GM23338 (cell line): ENCODE data around the gene SLC22A5. TPM values are rescaled to one million over a fixed set of nuclear protein-coding genes. Genes with fewer than 3 reads are reported as not detected.

Source experiments
- ATAC-seq: fragments of 200-7000 bp; cut with Tn5 transposase; 3 replicates; pipeline ENCODE4 v1.9.1; 2020
- DNase-seq: peaks from one replicate; pipeline ENCODE4 v3.0.0-alpha.2; 2015; ENCODE audit warnings: low spot score
- H2AFZ ChIP-seq: fragments of 200-600 bp; sonication (generic); 2 replicates; pipeline ENCODE4 v1.8.0; 2016; ENCODE audit warnings: antibody characterized with exemption, mild to moderate bottlenecking, moderate library complexity
- H3F3A ChIP-seq: fragments of 200-600 bp; sonication (generic); replicated peaks from 2 replicates; pipeline ENCODE4 v1.8.0; 2017; ENCODE audit warnings: antibody characterized with exemption, mixed run types, low read depth
- H3K27ac ChIP-seq: fragments of 200-600 bp; sonication (generic); 2 replicates; pipeline ENCODE4 v1.6.1; 2016; ENCODE audit warnings: low read depth
- H3K27me3 ChIP-seq: fragments of 200-600 bp; sonication (generic); 2 replicates; pipeline ENCODE4 v1.8.0; 2016; ENCODE audit warnings: mild to moderate bottlenecking, mixed run types, moderate library complexity; ENCODE audit not compliant: insufficient read depth
- H3K36me3 ChIP-seq: fragments of 200-600 bp; sonication (generic); 2 replicates; pipeline ENCODE4 v1.8.0; 2016; ENCODE audit warnings: mild to moderate bottlenecking; ENCODE audit not compliant: insufficient read depth
- H3K4me1 ChIP-seq: fragments of 200-600 bp; sonication (generic); 2 replicates; pipeline ENCODE4 v1.8.0; 2016; ENCODE audit warnings: mild to moderate bottlenecking, moderate library complexity; ENCODE audit not compliant: insufficient read depth
- H3K4me2 ChIP-seq: fragments of 200-600 bp; sonication (generic); 2 replicates; pipeline ENCODE4 v1.7.1; 2017; ENCODE audit warnings: mixed run types
- H3K4me3 ChIP-seq: fragments of 200-600 bp; sonication (generic); 2 replicates; pipeline ENCODE4 v1.6.1; 2016; ENCODE audit warnings: mixed run types
- H3K79me2 ChIP-seq: fragments of 200-600 bp; sonication (generic); replicated peaks from 2 replicates; pipeline ENCODE4 v1.8.0; 2017; ENCODE audit warnings: mild to moderate bottlenecking; ENCODE audit not compliant: insufficient read depth
- H3K9me2 ChIP-seq: fragments of 200-600 bp; sonication (generic); 2 replicates; pipeline ENCODE4 v1.8.0; 2017; ENCODE audit not compliant: insufficient read depth
- H4K20me1 ChIP-seq: fragments of 200-600 bp; sonication (generic); replicated peaks from 2 replicates; pipeline ENCODE4 v1.8.0; 2017; ENCODE audit warnings: mild to moderate bottlenecking; ENCODE audit not compliant: insufficient read depth
- H3K27ac Mint-ChIP-seq: 2 replicates; pipeline ENCODE4 v1.8.0; 2020; ENCODE audit warnings: inconsistent platforms, mild to moderate bottlenecking, moderate library complexity, mixed read lengths
- H3K27me3 Mint-ChIP-seq: 3 replicates; pipeline ENCODE4 v1.8.0; 2022; ENCODE audit warnings: low read depth, mild to moderate bottlenecking, moderate library complexity, mixed read lengths, inconsistent platforms; ENCODE audit not compliant: insufficient read depth, poor library complexity
- H3K36me3 Mint-ChIP-seq: 3 replicates; pipeline ENCODE4 v1.8.0; 2021; ENCODE audit warnings: low read depth, mild to moderate bottlenecking, inconsistent platforms, moderate library complexity, mixed read lengths
- H3K4me1 Mint-ChIP-seq: 3 replicates; pipeline ENCODE4 v1.8.0; 2020; ENCODE audit warnings: mild to moderate bottlenecking, inconsistent platforms, mixed read lengths
- H3K4me3 Mint-ChIP-seq: 3 replicates; pipeline ENCODE4 v1.8.0; 2021; ENCODE audit warnings: moderate library complexity, mild to moderate bottlenecking, inconsistent platforms, mixed read lengths
- H3K9me3 Mint-ChIP-seq: 3 replicates; pipeline ENCODE4 v1.8.0; 2020; ENCODE audit warnings: moderate library complexity, mild to moderate bottlenecking, inconsistent platforms, mixed read lengths
- CREB1 ChIP-seq: fragments of 250-450 bp; sonication (Bioruptor Pico); IDR thresholded peaks from 2 replicates; pipeline ENCODE4 v1.5.0; 2020; ENCODE audit warnings: low read depth, mild to moderate bottlenecking, moderate library complexity
- EZH2 ChIP-seq: fragments of 200-600 bp; sonication (generic); IDR thresholded peaks from one replicate; pipeline ENCODE4 v1.8.0; 2017; ENCODE audit warnings: antibody characterized with exemption, mild to moderate bottlenecking, low read depth; ENCODE audit not compliant: unreplicated experiment
- EZH2phosphoT487 ChIP-seq: fragments of 200-600 bp; sonication (generic); IDR thresholded peaks from one replicate; pipeline ENCODE4 v1.8.1; 2018; ENCODE audit warnings: antibody characterized with exemption; ENCODE audit not compliant: unreplicated experiment
- NANOG ChIP-seq: IDR thresholded peaks from 2 replicates; pipeline ENCODE4 v1.6.1; 2016; ENCODE audit warnings: antibody characterized with exemption, borderline replicate concordance
- POLR2AphosphoS5 ChIP-seq: IDR thresholded peaks from 2 replicates; pipeline ENCODE4 v1.6.1; 2016; ENCODE audit warnings: antibody characterized with exemption, low read depth
- REST ChIP-seq: IDR thresholded peaks from one replicate; pipeline ENCODE4 v1.6.1; 2018; ENCODE audit warnings: antibody characterized with exemption; ENCODE audit not compliant: unreplicated experiment
- STAT1 ChIP-seq: IDR thresholded peaks from one replicate; pipeline ENCODE4 v1.6.1; 2016; ENCODE audit warnings: antibody characterized with exemption; ENCODE audit not compliant: unreplicated experiment
- ZNF114 ChIP-seq: fragments of 250-450 bp; sonication (Bioruptor Pico); IDR thresholded peaks from 2 replicates; pipeline ENCODE4 v1.5.0; 2020; ENCODE audit warnings: mild to moderate bottlenecking, moderate library complexity
- polyA plus RNA-seq: library from polyadenylated mRNA; unstranded; fragments of >200 nt; fragmentation: Nextera tagmentation; extraction: Ambion mirVana; gene quantifications from 2 replicates; pipeline ENCODE4 v1.2.1, GENCODE V29; 2016
- total RNA-seq: library from RNA; depleted of rRNA; stranded (reverse); fragments of >200 nt; shearing (Covaris generic); gene quantifications from 2 replicates; pipeline ENCODE4 v1.2.3, GENCODE V29; 2014
- TF ChIP-seq, protein P1 (sequence below), 2 experiments: fragments of 200-600 bp in 1 of 2; sonication (generic) in 1 of 2; conservative IDR thresholded peaks; 2 replicates each; pipeline versions ENCODE4 v1.5.1 to v1.6.1; 2016 to 2017; ENCODE audit warnings: antibody characterized with exemption in 2 of 2, low read depth in 2 of 2, mild to moderate bottlenecking in 2 of 2, moderate library complexity in 1 of 2
- TF ChIP-seq, protein P2 (sequence below): IDR thresholded peaks from 2 replicates; pipeline ENCODE4 v1.6.1; 2016; ENCODE audit warnings: antibody characterized with exemption

Gene SLC22A5
- total and polyA plus RNA-seq, 2 experiments from 2014 or later, result 1.9 to 2.4 TPM

DNA sequence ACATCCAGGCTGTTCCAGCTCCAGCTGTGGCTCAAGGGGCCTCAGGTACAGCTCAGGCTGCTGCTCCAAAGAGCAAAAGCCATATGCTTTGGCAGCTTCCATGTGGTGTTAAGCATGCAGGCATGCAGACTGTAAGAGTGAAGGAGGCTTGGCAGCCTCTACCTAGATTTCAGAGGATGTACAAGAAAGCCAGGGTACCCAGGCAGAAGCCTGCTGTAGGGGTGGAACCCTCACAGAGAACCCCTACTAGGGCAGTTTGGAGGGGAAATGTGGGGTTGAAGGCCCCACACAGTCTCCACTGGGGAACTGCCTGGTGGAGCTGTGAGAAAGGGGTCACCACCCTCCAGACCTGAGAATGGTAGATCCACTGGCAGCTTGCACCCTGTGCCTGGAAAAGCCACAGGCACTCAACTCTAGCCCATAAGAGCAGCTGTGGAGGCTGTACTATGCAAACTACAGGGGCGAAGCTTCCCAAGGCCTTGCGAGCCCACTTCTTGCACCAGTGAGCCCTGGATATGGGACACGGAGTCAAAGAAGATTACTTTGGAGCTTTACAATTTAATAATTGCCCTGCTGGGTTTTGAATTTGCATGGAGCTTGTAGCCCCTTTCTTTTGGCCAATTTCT, 14.3 kb upstream of the SLC22A5 start (continued):
- TF ChIP-seq, protein P1, sequence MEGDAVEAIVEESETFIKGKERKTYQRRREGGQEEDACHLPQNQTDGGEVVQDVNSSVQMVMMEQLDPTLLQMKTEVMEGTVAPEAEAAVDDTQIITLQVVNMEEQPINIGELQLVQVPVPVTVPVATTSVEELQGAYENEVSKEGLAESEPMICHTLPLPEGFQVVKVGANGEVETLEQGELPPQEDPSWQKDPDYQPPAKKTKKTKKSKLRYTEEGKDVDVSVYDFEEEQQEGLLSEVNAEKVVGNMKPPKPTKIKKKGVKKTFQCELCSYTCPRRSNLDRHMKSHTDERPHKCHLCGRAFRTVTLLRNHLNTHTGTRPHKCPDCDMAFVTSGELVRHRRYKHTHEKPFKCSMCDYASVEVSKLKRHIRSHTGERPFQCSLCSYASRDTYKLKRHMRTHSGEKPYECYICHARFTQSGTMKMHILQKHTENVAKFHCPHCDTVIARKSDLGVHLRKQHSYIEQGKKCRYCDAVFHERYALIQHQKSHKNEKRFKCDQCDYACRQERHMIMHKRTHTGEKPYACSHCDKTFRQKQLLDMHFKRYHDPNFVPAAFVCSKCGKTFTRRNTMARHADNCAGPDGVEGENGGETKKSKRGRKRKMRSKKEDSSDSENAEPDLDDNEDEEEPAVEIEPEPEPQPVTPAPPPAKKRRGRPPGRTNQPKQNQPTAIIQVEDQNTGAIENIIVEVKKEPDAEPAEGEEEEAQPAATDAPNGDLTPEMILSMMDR (conservative IDR thresholded peaks at IDR 0.05; ENCODE audit: low read depth in 2 of 2), result no peak
- TF ChIP-seq EZH2, result no peak

DNA sequence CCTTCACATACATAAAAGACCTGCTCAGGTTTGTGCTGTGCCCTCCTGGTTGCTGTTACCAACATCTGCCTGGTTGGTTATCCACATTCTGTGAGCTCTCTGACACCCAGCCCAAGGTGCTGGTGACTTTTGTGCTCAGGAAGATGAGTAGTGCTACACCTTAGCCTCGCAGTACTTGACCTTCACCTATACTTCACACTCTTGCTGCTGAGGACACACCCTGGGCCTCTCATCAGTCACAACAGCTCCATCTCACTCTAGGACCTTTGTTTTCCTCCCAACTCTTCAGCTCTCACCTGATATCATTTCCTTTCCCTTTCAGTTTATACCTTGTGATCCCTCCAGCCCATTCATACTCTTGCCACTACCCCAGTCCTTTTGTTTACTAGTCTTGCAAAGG, 10.7 kb upstream of the SLC22A5 start:
- H3K36me3 Mint-ChIP-seq, result no peaks in the 10 kb centered on the region
- ATAC-seq, result no peak
- H3K27ac Mint-ChIP-seq, result no peak overlapping the region

More for the DNA sequence above, 10.7 kb upstream of the SLC22A5 start:
- Histone ChIP-seq H4K20me1 (no peaks in the 10 kb centered on the region), H3F3A (no peaks in the 10 kb centered on the region), H3K79me2 (no peaks in the 10 kb centered on the region), H3K4me1 (peaks cover 12% of the 10 kb centered on the region), H2AFZ (no peak overlapping the region), H3K4me3 (no peak overlapping the region), H3K36me3 (no peaks in the 10 kb centered on the region), H3K27me3 (no peaks in the 10 kb centered on the region), H3K4me2 (no peak overlapping the region), H3K27ac (no peak overlapping the region), H3K9me2 (0 out of 2 replicates have a peak, but pooled peaks cover 10% of the 10 kb centered on the region)
- no peak for DNase-seq
- H3K4me1 Mint-ChIP-seq, result peaks cover 9% of the 10 kb centered on the region
- 0 out of 3 replicates have a peak, but pooled peaks cover 3% of the 10 kb centered on the region for H3K9me3 Mint-ChIP-seq
- H3K4me3 Mint-ChIP-seq, result no peak overlapping the region
- peaks cover 2% of the 10 kb centered on the region for H3K27me3 Mint-ChIP-seq
- no peak for TF ChIP-seq POLR2AphosphoS5
- no peak for TF ChIP-seq REST
- TF ChIP-seq, protein P1 (conservative IDR thresholded peaks at IDR 0.05; ENCODE audit: low read depth in 2 of 2), result no peak
- TF ChIP-seq, protein P2, sequence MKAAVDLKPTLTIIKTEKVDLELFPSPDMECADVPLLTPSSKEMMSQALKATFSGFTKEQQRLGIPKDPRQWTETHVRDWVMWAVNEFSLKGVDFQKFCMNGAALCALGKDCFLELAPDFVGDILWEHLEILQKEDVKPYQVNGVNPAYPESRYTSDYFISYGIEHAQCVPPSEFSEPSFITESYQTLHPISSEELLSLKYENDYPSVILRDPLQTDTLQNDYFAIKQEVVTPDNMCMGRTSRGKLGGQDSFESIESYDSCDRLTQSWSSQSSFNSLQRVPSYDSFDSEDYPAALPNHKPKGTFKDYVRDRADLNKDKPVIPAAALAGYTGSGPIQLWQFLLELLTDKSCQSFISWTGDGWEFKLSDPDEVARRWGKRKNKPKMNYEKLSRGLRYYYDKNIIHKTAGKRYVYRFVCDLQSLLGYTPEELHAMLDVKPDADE, result no peak
- TF ChIP-seq STAT1, result no peak
- TF ChIP-seq EZH2phosphoT487, result no peak
- TF ChIP-seq CREB1, result no peak
- TF ChIP-seq NANOG, result no peak
- TF ChIP-seq ZNF114 (CRISPR knock-in tag), result no peak
